COLO668 (cell line): ENCODE measurements around the gene ABCG1.

Experiments used
- DNase-seq: peaks from one replicate; lab custom pipeline; 2025; ENCODE audit not compliant: unreplicated experiment; lab: John Stamatoyannopoulos, UW

ABCG1 gene

DNA sequence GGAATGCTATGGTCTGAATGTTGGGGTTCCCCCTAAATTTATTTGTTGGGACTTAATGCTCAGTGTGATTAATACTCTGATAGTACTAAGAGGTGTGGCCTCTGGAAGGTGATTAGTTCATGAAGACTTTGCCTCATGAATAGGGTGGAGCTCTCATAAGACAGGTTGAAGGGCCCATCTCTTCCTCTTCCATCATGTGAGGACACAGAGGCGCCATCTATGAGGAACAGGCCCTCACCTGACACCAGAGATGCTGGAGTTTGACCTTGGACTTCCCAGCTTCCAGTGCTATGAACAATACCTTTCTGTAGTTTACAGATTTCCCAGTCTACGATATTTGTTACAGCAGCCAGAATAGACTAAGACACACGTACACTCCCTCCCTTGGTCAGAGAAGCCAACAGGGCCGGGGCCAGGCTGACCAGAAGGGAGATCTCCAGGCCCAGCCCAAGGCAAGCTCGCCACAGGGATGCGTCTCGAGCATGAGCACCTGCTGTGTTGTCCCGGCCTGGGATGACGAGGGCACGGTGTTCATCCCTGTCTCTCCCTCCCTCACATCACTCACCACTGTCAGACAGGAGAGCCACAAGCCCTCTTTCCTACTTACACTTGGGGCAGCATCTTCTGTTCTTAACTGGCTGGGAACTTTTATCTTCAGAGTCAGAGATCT lies 4.7 kb upstream of the ABCG1 start:
- DNase-seq: no peak

DNA sequence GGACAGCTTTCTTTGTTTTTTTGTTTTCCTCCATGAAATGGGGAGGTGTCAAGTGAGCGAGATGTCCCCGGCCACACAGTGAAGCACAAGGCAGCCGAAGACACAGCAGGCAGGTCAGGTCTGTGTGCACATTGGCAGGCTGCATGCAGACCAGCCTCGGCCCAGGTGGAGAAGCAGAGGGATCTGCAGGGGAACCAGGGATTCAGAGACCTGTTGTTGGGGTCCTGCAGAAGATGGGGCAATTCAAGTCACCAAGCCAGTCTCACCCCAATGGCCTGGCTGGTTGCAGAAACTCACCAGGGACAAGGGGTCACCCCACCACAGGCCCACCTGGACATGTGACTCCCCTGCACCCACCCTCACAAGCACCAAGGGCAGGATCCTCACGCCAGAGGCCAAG lies 4.0 kb upstream of the ABCG1 start:
- no peak for DNase-seq

DNA sequence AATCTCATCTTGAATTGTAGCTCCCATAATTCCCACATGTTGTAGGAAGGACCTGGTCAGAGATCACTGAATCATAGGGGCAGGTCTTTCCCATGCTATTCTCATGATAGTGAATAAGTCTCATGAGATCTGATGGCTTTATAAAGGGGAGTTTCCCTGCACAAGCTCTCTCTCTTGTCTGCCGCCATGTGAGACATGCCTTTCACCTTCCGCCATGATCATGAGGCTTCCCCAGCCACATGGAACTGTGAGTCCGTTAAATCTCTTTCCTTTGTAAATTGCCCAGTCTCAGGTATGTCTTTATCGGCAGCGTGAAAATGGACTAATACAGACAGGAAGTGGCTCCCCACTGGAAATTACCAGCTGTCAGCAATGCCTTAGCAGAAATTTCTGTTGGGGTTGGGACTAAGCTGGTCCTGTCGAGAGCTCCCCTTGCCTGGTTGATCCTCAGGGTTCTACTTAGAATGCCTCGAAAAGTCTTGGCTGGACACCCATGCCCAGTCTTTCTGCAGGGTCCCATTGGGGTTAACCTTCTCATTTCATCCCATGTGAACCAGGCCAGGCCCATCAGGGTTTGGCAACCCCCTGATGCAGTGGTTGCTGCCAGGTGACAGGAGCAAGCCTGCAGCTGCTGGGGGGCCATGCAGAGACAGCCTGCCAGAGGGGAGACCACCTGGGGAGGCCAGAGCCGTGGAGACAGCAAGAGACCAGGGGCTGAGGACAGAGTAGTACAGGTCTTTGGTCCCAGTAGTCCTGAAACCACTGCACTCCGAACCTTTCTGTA lies 2.8 kb upstream of the ABCG1 start:
- no peak for DNase-seq

DNA sequence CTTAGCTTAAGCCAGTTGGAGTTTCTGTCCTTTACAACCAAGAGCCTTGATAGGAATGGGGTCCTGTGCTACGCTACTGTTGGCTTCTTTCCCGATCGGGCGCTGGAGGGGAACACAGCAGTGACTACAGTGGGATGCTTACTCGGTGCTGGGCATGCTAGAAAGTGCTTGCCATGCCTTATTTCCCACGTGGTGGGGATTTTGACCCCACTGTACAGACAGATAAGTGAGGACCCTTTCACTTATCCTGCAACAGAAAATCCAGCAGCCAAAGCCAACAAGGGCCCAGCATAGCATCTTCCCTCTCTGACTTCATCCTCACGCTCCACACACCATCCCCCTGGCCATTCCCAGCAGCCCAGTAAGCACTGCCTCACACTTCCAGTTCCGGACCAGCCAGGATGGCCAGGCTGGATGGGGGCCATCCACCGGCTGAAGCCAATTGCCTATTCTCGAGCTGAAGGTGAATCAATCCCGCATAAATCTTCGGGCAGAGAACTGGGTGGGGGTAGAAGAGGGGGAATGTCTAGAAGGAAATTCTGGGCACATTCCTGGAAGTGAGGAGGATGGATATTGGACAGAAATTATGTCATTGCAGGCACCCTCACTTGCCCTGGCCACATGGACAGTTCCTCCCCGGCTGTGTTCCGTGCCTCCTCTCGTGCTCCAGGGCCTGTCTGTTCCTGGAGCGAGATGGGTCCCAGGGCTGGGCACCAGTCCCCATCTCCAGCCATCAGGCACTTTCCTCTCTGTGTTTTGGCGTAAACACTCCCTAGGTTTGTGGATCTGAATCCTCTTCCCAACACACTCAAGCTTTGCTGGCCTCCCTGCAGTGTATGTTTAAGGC lies 2.0 kb upstream of the ABCG1 start:
- no peak for DNase-seq

DNA sequence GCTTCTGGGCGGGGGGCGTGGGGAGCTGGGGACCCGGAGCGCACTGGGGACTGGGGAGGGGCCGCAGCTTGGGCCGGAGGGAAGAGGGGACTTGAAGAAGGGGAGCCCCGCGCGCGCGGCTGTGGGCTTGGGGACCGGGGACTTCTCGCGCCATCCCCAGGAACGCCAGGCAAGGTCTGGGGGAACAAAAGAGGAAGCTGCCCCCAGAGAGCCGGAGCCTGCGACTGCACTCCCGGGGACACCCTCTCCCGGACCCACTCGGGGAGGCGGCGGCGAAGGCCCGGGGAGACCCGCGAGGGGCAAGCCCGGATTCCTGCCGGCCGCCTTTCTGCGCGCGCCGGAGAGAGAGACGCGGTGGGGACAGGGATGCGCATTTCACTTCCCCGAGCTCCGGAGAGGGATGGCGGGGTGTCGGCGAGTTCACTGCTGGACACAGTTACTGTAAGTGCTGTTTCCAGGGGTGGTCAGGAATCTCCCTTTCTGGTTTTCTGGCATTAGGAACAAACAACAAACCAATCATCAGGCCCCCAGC lies 732 bp downstream of the ABCG1 start:
- peak; percentile 74 for DNase-seq

GRCh38 chr21:42220138-42220701 lies 1.3 kb downstream of the ABCG1 start:
- DNase-seq: peak; percentile 81

DNA sequence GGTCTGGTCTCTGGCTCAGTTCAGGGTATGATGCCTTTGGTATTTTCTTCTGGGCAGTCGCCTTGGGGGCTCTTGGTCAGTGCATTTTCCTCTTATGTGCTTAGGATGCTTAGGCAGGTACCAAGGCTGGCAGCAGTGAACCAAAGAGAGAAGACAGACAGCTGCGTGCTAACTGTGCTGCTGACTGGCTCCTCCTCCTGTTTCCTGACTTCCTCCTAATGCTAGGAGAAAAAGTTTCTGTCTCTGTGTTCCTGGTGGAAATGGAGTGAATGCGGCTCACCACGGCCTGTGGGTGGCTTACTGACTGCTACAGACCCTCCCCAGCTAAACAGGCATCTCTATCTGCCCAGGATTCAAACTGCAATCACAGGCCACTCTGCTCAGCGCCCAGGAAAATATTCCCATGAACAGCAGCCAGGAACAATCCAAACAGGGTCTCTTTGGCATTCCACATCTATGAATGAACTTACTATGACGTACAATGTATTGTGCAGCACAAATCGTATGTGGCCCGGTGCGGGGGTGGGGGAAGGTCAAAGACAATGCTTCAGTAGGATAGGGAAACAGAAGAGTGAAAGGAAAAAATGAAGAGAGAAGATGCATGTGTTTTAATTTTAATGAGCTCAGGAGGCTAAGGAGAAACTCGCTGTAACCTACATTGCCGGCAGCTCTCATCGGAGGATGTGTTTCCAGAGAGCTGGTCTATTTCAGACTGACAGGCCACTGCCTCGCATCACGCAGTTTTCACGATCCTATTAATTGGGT lies 2.8 kb downstream of the ABCG1 start:
- no peak for DNase-seq

GRCh38 chr21:42222386-42222785 lies 3.4 kb downstream of the ABCG1 start:
- no peak for DNase-seq

GRCh38 chr21:42222821-42223390 lies 4.0 kb downstream of the ABCG1 start:
- no peak for DNase-seq

GRCh38 chr21:42223826-42224575 lies 5.1 kb downstream of the ABCG1 start:
- no peak for DNase-seq

- DNase-seq: no peak
These were observed 6.1 kb downstream of the ABCG1 start for GRCh38 chr21:42225042-42225441.

GRCh38 chr21:42225571-42226155 lies 6.7 kb downstream of the ABCG1 start:
- no peak for DNase-seq

DNA sequence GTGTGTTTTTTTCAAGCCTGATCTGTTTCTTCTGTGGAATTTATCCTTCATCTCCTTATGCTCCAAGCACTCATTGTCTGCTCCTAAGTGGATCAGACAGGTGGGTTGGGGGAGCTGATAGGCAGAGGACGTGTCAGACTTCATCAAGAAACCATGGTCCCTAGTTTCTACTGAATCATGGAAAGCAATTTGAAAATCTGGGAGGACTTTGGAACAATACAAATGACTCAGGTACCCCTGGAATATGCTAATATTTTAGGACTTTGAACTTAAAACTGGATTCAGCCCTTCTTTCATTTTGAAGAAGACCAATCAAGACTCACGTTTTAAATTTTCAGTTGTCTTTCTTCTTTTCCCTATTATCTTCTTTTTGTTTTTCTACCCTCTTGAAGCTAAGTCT lies 7.7 kb downstream of the ABCG1 start:
- DNase-seq: no peak

GRCh38 chr21:42227909-42228708 lies 9.2 kb downstream of the ABCG1 start:
- DNase-seq: peak; percentile 91

DNA sequence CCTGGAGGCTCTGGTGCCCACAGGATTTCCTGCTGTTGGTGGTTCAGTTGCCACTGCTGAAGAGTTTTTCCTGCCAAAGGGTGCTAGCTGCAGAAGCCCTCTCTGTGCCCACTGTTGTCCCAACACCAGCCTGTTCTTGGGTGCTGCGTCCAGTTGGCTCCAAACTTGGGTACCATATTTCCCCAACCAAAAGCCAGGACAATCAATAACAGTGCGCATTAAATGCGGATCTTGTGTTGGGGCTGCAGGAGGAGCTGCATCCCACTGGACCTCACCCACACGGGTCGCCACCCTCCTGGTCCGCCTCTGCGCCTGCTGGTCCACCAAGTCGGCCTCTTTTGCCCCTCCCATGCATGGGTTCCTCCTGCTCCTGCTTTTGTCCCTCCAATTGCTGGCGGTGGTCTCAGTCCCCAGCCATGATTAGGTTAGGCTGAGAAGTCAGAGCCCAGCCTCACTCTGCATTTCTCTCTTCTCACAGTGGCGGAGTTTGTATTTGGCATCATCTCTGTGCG lies 9.8 kb downstream of the ABCG1 start:
- DNase-seq: no peak

GRCh38 chr21:42229676-42230075 lies 10.7 kb downstream of the ABCG1 start:
- no peak for DNase-seq

DNA sequence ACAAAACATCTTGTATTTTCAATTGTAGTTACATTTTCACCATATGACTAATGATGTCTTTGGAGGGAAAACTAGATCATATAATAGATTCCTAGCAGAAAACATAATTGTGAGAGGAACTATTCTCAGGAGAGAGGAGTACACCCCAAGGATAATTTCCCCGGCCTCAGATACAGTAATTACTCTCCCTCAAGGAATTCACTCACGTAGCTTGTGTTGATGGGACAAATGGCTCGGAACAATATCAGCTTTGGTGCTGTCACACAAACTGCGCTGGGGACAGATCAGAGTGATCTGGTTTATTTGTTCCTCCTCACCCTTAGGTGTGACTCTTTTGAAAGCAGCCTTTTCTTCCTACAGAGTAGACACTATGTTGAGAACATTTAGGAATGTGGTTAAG lies 11.2 kb downstream of the ABCG1 start:
- no peak for DNase-seq

DNA sequence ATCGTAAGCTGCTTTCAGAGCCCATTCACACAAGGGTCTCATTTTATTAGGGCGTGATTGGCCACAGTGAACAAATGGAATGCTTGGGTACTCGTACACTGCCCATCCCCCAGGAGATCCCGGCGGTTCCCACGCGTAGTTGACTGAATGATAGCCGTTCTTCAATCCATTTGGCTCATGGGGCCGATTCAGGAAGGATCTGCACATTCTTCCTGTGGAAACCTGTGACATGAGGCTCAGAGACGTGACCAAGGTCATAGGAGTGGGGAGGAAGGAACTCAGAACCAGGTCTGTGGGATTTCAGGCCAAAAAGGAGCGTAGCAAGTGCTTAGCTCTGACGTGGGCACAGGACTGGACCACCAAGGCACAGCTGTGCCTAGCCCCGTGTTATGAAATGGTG lies 11.7 kb downstream of the ABCG1 start:
- DNase-seq: no peak
